H7 (cell line): ENCODE measurements around the gene ALDH16A1. TPM values are rescaled to one million over a fixed set of nuclear protein-coding genes. Genes with fewer than 3 reads are reported as not detected.
"Not testable (repeated sequence)": the region's sequence is repeated elsewhere in the genome, so short reads cannot be mapped to it uniquely, and the experiment has no call there.

ENCODE experiments used
- DNase-seq: peaks from one replicate; pipeline ENCODE4 v3.0.0; 2012
- H3K27me3 ChIP-seq: 2 replicates; pipeline ENCODE4 v1.6.0; 2011; ENCODE audit warnings: mild to moderate bottlenecking, low read length; ENCODE audit not compliant: control insufficient read depth, insufficient read depth
- H3K36me3 ChIP-seq: replicated peaks from 2 replicates; pipeline ENCODE4 v1.5.1; 2011; ENCODE audit warnings: low read length; ENCODE audit not compliant: control insufficient read depth, insufficient read depth
- H3K4me3 ChIP-seq: 2 replicates; pipeline ENCODE4 v1.5.1; 2011; ENCODE audit warnings: low read depth, mild to moderate bottlenecking, control low read depth, low read length, moderate library complexity; ENCODE audit not compliant: insufficient read depth
- total RNA-seq: library from RNA; depleted of rRNA; stranded (reverse); fragments of >200 nt; shearing (Covaris generic); gene quantifications from 2 replicates; pipeline ENCODE4 v1.2.3, GENCODE V29; 2014

ALDH16A1 gene
- total RNA-seq, 1 experiment from 2014 or later, result 62.2 TPM

DNA sequence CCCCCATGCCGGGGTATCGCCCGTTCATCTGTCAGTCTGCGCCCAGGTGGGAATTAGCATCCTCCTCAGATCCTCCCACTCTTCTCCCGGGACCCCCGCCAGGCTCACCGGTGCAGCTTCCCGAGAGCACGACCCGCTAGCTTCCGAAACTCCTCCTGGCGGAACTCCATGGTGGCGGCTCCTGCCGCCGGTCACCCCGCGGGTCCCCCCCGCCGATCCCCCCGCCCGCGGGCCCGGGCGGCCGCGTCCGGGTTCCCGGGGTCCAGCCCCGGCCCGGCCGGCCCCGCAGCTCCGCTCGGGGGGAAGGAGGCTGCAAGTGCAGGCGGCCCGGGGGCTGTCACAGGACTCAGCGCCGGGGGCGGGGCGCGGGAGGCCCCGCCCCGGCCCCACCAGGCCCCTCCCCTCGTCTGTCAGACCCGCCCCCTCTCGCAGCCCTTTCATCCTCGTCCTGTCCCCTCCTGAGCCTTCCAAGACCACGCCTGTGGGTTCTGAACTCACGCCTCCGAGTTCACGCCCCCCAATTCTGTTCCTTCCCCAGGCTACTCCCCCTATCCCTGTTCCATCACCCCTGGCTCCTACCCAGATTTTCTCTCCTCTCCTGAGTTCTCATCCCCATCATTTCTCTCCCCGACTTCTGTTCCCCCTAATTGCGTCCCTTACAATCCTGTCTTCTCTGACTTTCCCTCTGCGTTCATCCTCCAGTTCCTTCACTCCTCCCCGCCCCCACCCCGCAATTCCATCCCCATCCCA, 11.6 kb upstream of the ALDH16A1 start, which contains the start of gene SLC17A7:
Gene SLC17A7, minus strand, starts transcription at position 318 of the 750 bp plus-strand sequence. Its CDS starts 148 bp downstream, at position 170.
- no peaks in the 10 kb centered on the region for H3K36me3 ChIP-seq
- H3K27me3 ChIP-seq, result peaks cover 57% of the 10 kb centered on the region
- peak; percentile 98 for DNase-seq
- peak within 1 kb of the TSS; percentile 40 for H3K4me3 ChIP-seq

DNA sequence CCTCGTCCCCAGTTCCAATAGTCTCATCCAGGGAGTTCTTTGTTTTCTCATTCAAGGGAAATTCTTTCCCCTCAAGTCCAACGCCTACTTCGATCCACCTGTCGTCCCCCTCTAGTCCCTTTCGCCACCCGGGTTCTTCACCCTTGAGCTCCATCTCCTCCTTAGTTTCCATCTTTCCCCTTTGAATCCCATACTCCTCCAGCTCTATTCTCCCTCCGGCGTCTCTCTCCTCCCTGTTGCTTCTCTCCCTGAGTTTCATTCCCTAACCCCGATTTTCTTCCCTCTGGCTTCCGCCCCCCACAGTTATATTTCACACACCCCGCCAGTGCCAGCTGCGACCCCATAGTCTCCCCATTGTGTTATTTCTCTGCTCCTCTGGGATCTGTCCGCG, 11.1 kb upstream of the ALDH16A1 start:
- DNase-seq, result no peak
- H3K4me3 ChIP-seq, result peak overlapping the region; percentile 28; the same call in 1 of the 2 replicates
- H3K36me3 ChIP-seq, result peaks cover 3% of the 10 kb centered on the region
- H3K27me3 ChIP-seq, result peaks cover 51% of the 10 kb centered on the region

GRCh38 chr19:49442354-49442753, 10.7 kb upstream of the ALDH16A1 start:
- peak; percentile 81 for DNase-seq
- Histone ChIP-seq H3K4me3 (peak overlapping the region; percentile 28; the same call in 1 of the 2 replicates), H3K36me3 (peaks cover 4% of the 10 kb centered on the region), H3K27me3 (peaks cover 47% of the 10 kb centered on the region)

- Histone ChIP-seq H3K36me3 (peaks cover 4% of the 10 kb centered on the region), H3K4me3 (peak overlapping the region; percentile 64), H3K27me3 (peaks cover 42% of the 10 kb centered on the region)
- peak; percentile 98 for DNase-seq
Observed at GRCh38 chr19:49442771-49443365, 10.2 kb upstream of the ALDH16A1 start.

DNA sequence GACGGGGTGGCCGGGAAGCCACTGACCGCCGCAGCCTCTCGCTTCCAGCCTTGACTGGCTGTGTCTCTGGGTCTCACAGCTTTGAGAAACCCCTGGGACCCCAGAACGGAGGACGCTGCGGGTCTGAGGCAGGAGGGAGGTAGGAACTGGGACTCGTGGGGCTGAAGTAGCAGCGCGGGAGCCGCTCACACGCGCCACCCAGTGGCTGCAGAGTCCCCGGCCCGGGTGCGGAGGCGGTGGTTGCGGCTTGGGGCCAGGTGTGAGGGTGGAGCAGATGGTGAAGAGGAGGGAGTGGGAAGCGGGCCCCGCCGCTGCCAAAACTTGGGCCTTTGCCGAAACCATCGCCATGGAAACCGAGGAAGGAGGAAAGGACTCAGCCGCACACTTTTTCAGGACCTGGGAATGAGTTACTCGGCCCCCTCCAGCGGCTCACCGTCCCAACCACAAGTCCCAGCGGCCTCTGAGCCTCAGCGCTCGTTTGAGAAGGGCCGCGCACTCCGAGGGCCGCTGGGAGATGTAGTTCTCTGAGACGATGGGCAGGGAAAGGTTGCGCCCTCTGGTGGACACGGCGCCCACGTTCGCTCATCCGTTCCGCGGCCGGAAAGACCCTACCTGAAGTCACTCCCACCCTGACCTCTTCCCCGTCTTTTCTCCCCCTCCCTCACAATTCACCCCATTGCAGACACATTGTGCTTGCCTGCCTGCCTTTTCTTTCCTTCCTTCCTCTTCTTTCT, 9.5 kb upstream of the ALDH16A1 start:
- peak; percentile 93 for DNase-seq
- Histone ChIP-seq H3K27me3 (peaks cover 35% of the 10 kb centered on the region), H3K4me3 (peak overlapping the region; percentile 64), H3K36me3 (peaks cover 4% of the 10 kb centered on the region)

DNA sequence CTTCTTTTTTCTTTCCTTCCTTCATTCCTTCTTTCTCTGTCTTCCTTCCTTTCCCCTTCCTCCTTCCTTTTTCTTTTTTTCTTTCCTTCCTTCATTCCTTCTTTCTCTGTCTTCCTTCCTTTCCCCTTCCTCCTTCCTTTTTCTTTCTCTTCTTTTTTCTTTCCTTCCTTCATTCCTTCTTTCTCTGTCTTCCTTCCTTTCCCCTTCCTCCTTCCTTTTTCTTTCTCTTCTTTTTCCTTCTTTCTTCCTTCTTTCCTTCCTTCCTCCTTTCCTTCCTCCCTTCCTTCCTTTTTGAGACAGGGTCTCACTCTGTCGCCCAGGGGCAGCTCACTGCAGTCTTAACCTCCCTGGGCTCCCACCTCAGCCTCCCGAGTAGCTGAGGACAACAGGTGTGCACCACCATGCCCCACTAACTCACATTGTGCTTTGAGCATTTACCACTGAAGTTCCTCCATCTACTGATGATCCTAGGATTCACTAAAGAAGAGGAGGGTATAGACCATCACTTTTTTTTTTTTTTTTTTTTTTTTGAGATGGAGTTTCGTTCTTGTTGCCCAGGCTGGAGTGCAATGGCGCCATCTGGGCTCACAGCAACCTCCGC, 8.8 kb upstream of the ALDH16A1 start:
- H3K4me3 ChIP-seq, H3K36me3 ChIP-seq, DNase-seq: not testable (repeated sequence)
- peaks cover 28% of the 10 kb centered on the region for H3K27me3 ChIP-seq

GRCh38 chr19:49445997-49446396, 7.0 kb upstream of the ALDH16A1 start:
- Histone ChIP-seq H3K4me3 (no peak overlapping the region), H3K27me3 (peaks cover 10% of the 10 kb centered on the region), H3K36me3 (peaks cover 7% of the 10 kb centered on the region)
- no peak for DNase-seq

GRCh38 chr19:49447485-49448431, 5.3 kb upstream of the ALDH16A1 start:
- no peaks in the 10 kb centered on the region for H3K27me3 ChIP-seq
- H3K36me3 ChIP-seq, result peaks cover 7% of the 10 kb centered on the region
- peak; percentile 93 for DNase-seq
- no peak overlapping the region for H3K4me3 ChIP-seq

- DNase-seq, result peak; percentile 13
- Histone ChIP-seq H3K4me3 (no peak overlapping the region), H3K27me3 (no peaks in the 10 kb centered on the region)
Observed at GRCh38 chr19:49448432-49448786, 4.6 kb upstream of the ALDH16A1 start.

GRCh38 chr19:49450405-49450804, 2.6 kb upstream of the ALDH16A1 start:
- DNase-seq, result peak; percentile 3
- peaks cover 7% of the 10 kb centered on the region for H3K36me3 ChIP-seq
- no peak overlapping the region for H3K4me3 ChIP-seq
- H3K27me3 ChIP-seq, result no peaks in the 10 kb centered on the region

More at GRCh38 chr19:49448432-49448786, 4.6 kb upstream of the ALDH16A1 start:
- H3K36me3 ChIP-seq, result peaks cover 7% of the 10 kb centered on the region

DNA sequence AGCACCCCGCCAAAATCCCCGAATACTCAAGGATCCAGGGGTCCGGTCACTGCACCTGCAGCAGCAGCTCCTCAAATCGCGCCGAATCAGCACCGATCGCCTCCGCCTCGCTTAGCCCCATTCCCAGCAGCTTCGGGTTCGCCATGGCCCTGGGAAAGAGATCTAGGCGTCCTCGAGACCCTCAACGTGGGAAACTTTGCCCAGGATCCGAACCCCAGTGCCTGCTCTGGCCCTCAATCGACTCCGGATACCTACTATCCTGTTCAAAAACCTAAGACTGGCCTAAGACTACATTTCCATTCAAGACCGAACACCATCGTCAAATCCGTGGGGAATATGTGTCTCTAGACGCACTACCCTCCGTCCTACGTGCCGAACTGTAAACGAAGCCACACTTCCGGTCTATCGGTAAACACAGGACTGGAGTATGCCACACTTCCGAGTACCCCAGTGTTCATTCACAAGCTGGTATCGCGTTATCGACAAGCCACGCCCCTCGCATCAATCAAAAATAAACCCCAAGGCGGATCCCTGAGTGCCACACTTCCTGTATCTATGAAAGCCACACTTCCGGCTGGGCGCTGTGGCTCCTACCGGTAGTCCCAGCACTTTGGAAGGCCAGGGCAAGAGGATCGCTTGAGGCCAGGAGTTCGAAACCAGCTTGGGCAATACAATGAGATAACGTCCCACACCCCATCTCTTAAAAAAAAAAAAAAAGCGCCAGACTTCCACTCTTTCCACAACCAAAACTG, 1.4 kb upstream of the ALDH16A1 start, which contains the start of gene PIH1D1:
Gene PIH1D1, minus strand, starts transcription at position 385 of the 752 bp plus-strand sequence. Its CDS starts 240 bp downstream, at position 145.
- no peaks in the 10 kb centered on the region for H3K27me3 ChIP-seq
- peak within 1 kb of the TSS; percentile 93 for H3K4me3 ChIP-seq
- H3K36me3 ChIP-seq, result peaks cover 6% of the 10 kb centered on the region
- peak; percentile 93 for DNase-seq

- H3K36me3 ChIP-seq, result peaks cover 2% of the 10 kb centered on the region
- DNase-seq, result no peak
- no peaks in the 10 kb centered on the region for H3K27me3 ChIP-seq
- peak overlapping the region; percentile 93 for H3K4me3 ChIP-seq
Observed at GRCh38 chr19:49453757-49454240, 774 bp downstream of the ALDH16A1 start.

DNA sequence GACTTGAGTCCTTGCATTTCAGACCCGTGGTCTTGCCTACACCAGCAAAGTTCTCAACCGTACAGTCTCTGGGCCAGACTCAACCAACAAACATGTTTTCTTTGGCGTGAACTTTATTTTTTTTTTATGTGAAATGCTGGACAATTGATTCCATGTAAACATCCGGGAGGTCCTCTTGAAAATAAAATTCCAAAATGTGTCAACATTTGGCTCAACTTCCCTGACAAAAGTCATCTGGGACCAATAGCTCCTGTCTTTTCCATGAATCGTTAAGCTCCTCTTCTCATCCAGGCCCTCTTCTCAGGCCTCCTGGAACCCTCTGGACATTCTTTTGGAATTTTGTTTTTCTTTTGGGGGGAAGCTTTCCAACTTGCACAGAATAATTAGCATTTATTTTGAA, 2.7 kb downstream of the ALDH16A1 start:
- Histone ChIP-seq H3K36me3 (no peaks in the 10 kb centered on the region; the same call in 1 of the 2 replicates), H3K4me3 (no peak overlapping the region), H3K27me3 (no peaks in the 10 kb centered on the region)
- DNase-seq, result no peak
